Measurements from ENCODE around the gene DMBX1. TPM values are rescaled to one million over a fixed set of nuclear protein-coding genes. Genes with fewer than 3 reads are reported as not detected.

Gene DMBX1
- total RNA-seq, 1 experiment from 2014 or later = 2.3 TPM

DNA sequence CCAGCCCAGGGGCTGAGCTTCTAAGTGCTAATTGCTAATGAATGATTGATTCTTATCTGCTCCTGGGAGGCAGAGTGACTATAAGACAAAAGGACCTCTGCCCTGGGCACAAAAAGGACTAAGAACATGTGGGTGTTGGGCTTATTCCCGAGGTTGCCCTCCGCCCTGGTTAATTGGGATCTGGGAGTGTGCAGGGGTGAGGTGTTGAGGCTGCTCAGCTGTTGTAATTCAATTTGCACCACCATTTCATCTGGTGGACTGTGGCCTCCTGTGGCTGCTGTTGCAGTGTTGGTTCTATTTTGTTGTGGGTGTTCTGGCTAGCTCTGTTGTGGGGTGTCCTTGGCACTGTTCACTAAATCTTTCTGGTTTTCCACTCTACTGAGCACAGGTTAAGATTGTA, 48.5 kb downstream of the DMBX1 start:
- no peak overlapping the region for H3K4ac ChIP-seq (ENCODE audit: low read depth, low read length)
- H3K27ac ChIP-seq (ENCODE audit: insufficient read length, low read depth, low read length) = no peak overlapping the region
- no peak overlapping the region for H3K4me3 Mint-ChIP-seq
- DNase-seq = no peak
- peaks cover 97% of the 10 kb centered on the region for H3K27me3 Mint-ChIP-seq (ENCODE audit: low read depth)
- peaks cover 9 to 19% of the 10 kb centered on the region in 2 experiments for H3K4me1 Mint-ChIP-seq
- H3K27me3 ChIP-seq (ENCODE audit: insufficient read depth, low read length) = peaks cover 27% of the 10 kb centered on the region
- no peak overlapping the region for H3K4me2 ChIP-seq (ENCODE audit: insufficient read depth, insufficient read length, low read length)
- no peak overlapping the region for H4K8ac ChIP-seq (replicated peaks; ENCODE audit: insufficient read length, low read depth, low read length)
- no peak overlapping the region for H3T11ph ChIP-seq (ENCODE audit: low read length)
- no peak overlapping the region for H2BK120ac ChIP-seq (ENCODE audit: low read depth, low read length, poor library complexity, severe bottlenecking)
- no peak overlapping the region for H2BK15ac ChIP-seq (ENCODE audit: low read depth, low read length)
- H2AK5ac ChIP-seq (ENCODE audit: insufficient read length, low read length) = no peak overlapping the region
- no peak overlapping the region for H2BK5ac ChIP-seq (ENCODE audit: insufficient read length, low read length)
- no peak overlapping the region for H3K18ac ChIP-seq (ENCODE audit: insufficient read length, low read depth, low read length)
- no peak overlapping the region for H2BK20ac ChIP-seq (ENCODE audit: low read depth, low read length, poor library complexity, severe bottlenecking)
- H3K4me1 ChIP-seq (ENCODE audit: insufficient read depth, low read length) = no peaks in the 10 kb centered on the region
- H3K23me2 ChIP-seq (ENCODE audit: insufficient read length, low read depth, low read length, poor library complexity, severe bottlenecking) = peaks cover 1% of the 10 kb centered on the region
- H4K5ac ChIP-seq (ENCODE audit: insufficient read length, low read depth, low read length) = no peak overlapping the region
- no CpG with 5 or more reads among the region's 2 CpGs for WGBS (ENCODE audit: extremely low coverage, insufficient read length, low lambda C conversion rate)
- no peaks in the 10 kb centered on the region for H3K9me3 ChIP-seq (ENCODE audit: control insufficient read depth, low read depth, low read length)
- no peak overlapping the region for H4K91ac ChIP-seq (ENCODE audit: insufficient read length, low read depth, low read length)
- TF ChIP-seq, protein P1, sequence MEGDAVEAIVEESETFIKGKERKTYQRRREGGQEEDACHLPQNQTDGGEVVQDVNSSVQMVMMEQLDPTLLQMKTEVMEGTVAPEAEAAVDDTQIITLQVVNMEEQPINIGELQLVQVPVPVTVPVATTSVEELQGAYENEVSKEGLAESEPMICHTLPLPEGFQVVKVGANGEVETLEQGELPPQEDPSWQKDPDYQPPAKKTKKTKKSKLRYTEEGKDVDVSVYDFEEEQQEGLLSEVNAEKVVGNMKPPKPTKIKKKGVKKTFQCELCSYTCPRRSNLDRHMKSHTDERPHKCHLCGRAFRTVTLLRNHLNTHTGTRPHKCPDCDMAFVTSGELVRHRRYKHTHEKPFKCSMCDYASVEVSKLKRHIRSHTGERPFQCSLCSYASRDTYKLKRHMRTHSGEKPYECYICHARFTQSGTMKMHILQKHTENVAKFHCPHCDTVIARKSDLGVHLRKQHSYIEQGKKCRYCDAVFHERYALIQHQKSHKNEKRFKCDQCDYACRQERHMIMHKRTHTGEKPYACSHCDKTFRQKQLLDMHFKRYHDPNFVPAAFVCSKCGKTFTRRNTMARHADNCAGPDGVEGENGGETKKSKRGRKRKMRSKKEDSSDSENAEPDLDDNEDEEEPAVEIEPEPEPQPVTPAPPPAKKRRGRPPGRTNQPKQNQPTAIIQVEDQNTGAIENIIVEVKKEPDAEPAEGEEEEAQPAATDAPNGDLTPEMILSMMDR (conservative IDR thresholded peaks at IDR 0.05) = no peak
- H3K14ac ChIP-seq (ENCODE audit: insufficient read depth, low read length) = no peak overlapping the region
- H4K20me1 ChIP-seq (ENCODE audit: control insufficient read depth, insufficient read depth, insufficient read length) = no peaks in the 10 kb centered on the region
- H3K9me3 Mint-ChIP-seq = peaks cover 0 to 2% of the 10 kb centered on the region in 2 experiments; a peak in 2 of 5 replicates
- H2BK12ac ChIP-seq (ENCODE audit: insufficient read length, low read depth, low read length) = no peak overlapping the region
- no peaks in the 10 kb centered on the region for H3K36me3 Mint-ChIP-seq (ENCODE audit: insufficient read depth in 1 of 3, low read depth in 3 of 3)
- no peak overlapping the region for H3K23ac ChIP-seq (ENCODE audit: insufficient read length, low read depth, low read length)
- no peak overlapping the region for H3K56ac ChIP-seq (ENCODE audit: insufficient read length, low read depth, low read length)
- H3K79me2 ChIP-seq (ENCODE audit: insufficient read depth, low read length) = no peaks in the 10 kb centered on the region
- H3K27ac Mint-ChIP-seq = no peak overlapping the region
- H2AFZ ChIP-seq (ENCODE audit: low read length) = no peak overlapping the region
- H3K79me1 ChIP-seq (ENCODE audit: insufficient read depth, low read depth, low read length, poor library complexity, severe bottlenecking) = no peaks in the 10 kb centered on the region
- no peak overlapping the region for H3K9ac ChIP-seq (ENCODE audit: extremely low read depth, insufficient read length, low read length)

Other genes with a start within 250 kb of the DMBX1 start
- gene RAD54L, start 242.1 kb upstream of the DMBX1 start, total RNA-seq (2021) = 43.4 and 46.8 TPM in 2 replicates
- gene LRRC41, start 186.2 kb upstream of the DMBX1 start, total RNA-seq (2021) = 59.4 and 62.6 TPM in 2 replicates
- gene UQCRH, start 186.1 kb upstream of the DMBX1 start, total RNA-seq (2021) = 502 and 508 TPM in 2 replicates
- 17.5 and 20.4 TPM in 2 replicates for gene NSUN4, start 149.0 kb upstream of the DMBX1 start, total RNA-seq (2021)
- gene FAAH, start 95.5 kb upstream of the DMBX1 start, total RNA-seq (2021) = 18.9 and 23.4 TPM in 2 replicates
- gene KNCN, start 61.8 kb downstream of the DMBX1 start, total RNA-seq (2021) = not detected in 2 replicates
- 12.9 and 13.4 TPM in 2 replicates for gene MKNK1, start 114.4 kb downstream of the DMBX1 start, total RNA-seq (2021)
- gene MOB3C, start 127.0 kb downstream of the DMBX1 start, total RNA-seq (2021) = 3.2 and 4.1 TPM in 2 replicates
- gene ATPAF1, start 178.5 kb downstream of the DMBX1 start, total RNA-seq (2021) = 57.3 and 59.6 TPM in 2 replicates
- not detected in 2 replicates for gene TEX38, start 182.0 kb downstream of the DMBX1 start, total RNA-seq (2021)
- 41.6 and 42.2 TPM in 2 replicates for gene EFCAB14, start 229.3 kb downstream of the DMBX1 start, total RNA-seq (2021)